CD4-positive, alpha-beta T cell treated with Interleukin-10 for 1 hour (primary cell): Measurements from ENCODE around the gene PPP1R37.

ENCODE experiments used
- DNase-seq: peaks from one replicate; pipeline ENCODE4 v3.0.0-alpha.2; 2020

PPP1R37 gene

DNA sequence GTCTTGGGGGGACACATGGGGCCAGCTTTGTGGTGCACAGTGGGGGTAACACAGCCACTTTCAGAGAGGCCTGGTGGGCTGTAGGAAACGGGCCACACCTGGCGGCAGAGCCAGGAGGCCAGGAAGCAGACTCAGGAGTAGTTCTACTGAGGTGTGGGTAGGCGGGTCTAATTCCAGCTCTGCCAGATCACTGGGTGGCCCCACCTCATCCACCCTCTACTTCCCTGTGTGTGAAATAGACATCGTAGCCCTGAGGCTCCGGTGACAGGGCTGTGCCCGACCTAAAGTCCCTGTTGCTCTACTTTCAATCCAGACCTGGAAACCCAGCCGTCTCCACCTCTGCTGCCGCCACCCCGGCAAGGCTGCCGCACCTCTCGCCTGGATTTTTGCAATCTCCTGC, 63.8 kb downstream of the PPP1R37 start:
- no peak for DNase-seq

DNA sequence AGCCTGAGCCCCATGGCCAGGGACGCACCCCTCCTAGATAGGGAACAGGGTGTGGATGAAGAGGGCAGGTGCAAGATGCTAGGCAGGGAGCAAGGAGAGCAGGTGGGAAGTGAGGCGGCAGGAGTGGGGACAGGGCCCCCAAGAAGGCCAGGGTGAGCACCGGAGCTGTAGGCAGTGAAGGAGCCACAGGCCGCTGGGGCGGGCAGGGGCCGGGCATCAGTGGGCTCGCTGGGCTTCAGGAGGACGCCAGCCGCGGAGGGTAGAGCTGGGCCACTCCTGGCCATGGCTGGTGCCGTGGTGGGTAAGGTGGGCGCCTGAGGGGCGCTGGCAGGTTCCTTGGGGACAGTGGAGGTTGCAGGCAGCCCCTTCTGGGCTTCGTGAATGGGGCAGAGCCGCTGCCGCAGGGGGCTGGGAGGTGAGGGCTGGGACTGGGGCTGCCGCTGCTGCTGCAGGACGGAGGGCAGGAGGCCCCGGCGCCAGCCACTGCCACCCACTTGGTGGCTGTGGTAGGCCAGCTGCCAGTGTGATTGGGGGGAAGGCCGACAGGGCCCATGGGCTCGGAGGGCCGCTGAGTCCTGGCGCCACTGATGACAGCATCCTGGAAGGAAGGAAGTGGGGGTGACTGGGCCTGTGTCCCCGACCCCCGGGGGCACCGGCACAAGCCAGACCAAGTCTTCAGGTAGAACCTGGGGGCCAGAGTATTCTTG, 65.7 kb downstream of the PPP1R37 start:
- no peak for DNase-seq

DNA sequence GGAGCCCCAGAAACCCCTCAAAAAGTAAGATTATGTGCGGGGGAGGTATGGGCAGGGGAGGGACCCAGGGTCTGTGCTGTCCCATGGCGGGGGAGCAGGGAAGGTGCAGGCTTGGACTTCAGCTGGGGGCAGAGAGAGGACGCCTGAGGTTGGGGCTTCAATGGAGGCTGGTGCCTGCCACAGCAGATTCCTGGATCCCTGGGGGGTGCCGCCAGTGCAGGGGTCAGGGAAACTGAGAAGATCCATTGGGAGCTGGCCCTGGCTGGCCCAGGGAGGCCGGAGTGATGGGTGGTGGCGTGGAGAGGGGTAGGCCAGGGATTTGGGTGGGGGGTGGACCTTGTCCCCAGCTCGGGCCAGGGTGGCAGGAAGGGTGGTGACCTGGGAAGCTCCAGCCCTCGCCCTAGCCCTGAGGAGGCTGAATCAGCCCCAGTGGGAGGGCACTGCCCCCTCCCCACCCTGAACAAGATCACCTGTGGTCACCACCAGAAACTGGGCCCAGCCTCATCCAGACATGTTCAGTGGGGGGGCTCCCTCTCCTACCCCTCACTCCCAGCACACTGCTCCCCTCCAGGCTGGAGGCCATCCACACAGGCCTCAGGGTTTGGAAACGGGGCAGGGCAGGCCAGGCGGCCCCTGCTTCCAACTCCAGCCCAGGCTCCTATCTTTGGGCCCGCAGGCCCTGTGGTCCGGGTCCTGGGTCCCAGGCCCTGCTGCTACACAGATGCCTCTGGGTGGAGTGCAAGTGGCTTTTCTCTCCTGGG, 66.4 kb downstream of the PPP1R37 start:
- DNase-seq, result no peak

DNA sequence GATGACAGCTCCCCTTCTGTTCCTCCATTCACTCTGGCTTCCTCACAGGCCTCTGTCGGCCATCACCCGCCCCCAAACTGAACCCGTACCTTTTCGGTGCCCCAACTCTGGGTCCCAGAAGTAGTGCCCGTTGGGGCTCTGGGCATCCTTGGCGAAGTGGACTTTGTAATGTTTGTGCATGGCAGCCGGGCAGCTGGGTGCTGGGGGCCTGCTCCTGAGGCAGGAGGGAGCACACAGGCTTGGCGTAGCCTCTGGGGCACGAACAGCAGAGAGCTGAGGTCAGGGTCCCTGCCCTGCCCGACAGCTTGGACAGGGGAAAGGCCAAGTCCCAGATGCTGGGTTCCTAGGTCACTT, 67.0 kb downstream of the PPP1R37 start:
- no peak for DNase-seq

DNA sequence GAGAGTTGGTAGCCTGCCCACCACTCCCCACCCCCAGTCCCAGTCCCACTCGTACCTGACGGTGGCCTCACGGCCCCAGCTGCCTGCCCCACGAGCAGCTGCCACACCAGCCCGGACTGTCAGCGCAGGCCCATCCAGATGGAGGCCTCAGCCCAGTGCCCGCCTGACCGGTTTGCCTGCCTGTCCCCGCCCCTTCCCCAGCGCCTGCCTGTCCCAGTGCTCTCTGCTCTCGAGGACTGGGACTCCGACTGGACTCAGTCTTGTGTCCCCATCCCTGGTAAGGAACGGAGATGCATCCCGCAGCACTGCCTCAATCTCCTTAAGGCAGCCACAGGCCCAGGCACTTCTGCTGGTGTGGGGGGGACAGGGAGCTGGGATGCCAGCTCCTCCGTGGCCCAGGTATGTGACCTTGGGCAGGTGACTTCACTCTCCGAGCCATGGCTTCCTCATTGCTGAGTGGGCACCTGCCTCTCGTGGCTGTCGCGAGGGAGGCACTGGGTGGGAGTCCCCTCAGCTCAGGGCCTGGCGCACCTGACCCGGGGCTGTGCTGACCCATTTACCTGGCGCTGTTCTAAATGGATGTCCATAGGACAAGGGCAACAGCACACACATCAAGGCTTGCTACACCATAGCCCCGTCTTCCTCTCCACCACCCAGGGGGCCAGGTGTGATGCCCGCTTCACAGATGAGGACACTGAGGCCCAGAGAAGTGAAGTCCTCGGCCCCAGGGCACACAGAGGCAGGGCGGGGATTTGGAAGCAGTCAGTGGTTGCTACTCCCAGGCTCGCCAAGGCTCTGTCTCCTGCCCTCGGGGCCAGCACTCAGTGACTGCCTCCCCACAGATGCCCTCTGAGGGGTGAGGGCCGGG, 68.1 kb downstream of the PPP1R37 start, which contains the start of gene NKPD1:
NKPD1 (minus strand) TSS at position 113 of the 868 bp plus-strand sequence. CDS start 832 bp downstream, outside the sequence.
- DNase-seq, result no peak

DNA sequence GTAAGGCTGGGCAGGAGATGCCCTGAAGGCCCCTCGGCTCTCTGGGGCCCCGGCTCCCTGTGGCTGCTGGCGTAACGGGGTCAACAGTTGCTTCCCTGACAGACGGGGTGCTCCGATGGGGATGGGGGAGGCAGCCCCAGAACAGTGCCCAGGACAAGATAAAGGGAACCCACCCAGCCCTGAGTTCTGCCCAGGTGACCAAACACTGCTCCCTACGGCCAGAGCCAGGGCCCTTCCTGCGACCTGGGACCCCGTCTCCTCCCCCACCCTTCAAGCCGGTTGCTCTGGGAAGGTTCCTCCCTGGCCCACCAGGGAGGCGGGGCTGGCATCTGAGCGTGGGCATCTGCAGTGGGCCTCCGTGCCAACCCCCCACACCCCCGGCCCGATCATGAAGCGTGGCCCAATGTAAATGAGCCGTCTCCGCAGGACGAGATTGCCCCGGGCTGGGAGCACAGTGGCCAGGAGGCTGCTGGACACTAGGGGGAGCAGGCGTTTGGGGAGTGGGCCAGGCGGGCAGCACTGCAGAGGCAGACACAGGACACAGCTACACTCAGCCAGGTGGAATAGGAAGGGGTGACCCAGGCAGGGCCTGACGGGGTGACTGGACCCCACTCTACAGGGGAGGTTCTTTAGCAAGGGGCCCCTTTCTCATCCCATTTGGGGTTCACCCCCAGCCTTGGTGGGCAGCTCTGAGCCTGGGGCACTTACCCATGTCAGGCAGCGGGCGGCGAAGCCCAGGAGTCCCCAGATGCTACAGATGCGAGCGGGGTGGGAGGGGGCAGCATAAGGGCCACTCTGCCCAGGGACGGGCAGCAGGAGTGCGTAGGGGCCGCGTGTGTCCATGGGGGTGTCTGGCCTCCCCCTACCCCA, 69.0 kb downstream of the PPP1R37 start:
- DNase-seq, result no peak

DNA sequence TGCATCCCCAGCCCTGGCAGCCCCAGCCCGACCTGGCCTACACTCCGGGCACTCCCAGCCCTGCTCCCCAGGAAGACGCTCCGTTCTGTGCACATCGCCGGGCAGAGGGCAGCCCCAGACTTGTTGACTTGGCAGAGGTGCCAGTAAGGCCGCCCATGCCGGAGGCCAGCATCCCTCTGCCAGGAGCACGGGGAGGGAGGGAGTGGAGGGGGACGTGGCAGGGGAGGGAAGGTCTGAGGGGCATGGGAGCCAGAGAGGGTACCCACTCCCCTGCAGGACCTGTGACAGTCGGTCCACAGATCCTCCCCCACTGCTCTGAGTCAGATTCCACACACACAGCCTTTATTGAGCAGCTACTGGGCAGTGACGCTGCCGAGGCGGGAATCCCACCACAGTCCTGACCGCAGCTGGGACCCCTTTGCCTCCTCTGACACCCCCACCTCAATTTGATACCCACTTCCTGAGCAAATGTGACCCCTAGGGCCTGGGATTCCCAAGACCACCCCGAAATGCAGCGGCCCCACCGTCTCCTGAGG, 69.7 kb downstream of the PPP1R37 start:
- DNase-seq, result no peak

DNA sequence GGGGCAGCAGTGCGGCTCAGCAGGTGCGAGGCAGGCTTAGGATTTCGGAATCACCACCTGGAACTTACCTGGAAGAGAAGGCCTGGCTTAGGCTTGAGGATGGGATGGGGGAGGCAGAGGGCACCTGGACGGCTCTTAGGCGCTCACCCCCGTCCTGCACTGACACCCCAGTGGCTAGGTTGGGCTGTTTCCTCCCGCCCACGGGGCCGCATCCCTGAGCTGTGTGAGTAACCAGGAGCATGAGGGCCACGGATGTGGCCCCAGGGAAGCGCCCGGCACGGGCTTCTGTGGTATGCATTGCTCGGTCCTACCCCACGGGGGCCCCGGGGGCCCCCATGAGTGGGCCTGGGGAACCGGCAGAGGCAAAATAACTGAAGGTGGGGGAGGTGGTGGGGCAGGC, 70.2 kb downstream of the PPP1R37 start:
- DNase-seq, result no peak

DNA sequence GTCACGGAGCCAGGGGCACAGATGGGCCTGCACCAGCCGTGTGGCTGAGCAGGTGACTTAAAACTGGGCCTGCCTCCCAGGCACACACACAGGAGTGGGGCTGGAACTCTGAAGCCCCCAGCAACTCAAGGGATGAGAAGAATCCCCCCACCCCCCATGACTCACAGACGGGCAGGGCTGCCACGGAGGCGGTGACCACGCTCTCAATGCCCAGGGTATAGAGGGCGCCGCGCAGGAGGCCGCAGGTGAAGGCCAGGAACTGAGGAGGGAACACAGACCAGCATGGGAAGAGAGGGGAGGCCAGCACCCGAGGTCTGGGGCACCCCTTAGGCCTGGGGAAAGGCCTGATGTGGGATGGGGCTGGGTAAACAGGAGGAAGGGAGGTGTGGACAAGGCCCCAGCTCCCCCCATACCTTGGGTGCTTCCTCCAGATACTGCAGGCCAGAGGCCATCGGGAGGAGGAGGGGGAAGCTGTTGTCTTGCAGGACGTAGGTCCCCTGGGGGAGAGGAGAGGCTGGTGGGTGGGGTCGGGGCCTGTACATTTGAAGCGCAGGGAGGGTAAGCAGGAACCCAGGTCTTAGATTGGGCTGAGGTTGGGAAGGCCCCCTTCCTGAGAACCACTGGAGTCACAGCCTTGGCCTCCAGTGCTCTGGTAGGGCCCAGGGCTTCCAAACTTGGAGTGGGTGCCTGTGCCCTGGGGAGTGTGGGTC, 70.9 kb downstream of the PPP1R37 start:
- DNase-seq, result no peak

DNA sequence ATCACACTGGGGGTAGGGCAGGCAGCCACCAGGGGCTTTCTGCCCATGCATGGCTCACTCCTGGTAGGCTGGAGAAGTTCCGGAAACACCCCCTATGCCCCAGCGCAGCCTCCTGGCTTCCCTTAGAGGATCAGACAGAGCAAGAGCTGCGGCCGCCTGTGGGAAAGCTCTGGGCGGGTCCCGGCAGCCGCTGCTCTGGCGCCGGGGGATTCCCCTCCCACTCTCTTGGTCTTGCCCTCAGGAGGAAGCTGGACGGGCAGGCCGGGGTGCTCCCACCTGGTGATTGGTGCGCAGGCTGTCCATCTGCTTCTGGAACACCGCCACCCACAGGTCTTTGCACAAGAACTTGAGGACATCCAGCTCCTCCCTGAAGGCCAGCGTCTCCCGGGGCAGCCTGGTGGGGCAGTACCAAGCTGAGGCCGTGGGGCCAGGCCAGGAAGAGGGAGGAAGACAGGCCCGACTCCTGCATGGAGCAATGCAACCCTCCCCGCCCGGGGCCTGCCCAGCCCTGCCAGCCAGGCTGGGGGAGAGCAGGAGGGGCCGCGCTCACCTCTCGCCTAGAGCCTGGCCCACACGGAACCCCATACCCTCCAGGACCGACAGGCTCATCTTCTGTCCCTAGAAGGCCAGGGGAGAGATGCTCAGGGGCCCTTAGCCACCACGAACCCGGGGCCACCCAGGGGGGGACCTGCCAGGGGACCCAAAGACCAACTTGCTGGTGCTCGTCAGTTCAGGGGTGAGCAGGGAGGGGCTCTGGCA, 71.8 kb downstream of the PPP1R37 start:
- peak; percentile 72 for DNase-seq

DNA sequence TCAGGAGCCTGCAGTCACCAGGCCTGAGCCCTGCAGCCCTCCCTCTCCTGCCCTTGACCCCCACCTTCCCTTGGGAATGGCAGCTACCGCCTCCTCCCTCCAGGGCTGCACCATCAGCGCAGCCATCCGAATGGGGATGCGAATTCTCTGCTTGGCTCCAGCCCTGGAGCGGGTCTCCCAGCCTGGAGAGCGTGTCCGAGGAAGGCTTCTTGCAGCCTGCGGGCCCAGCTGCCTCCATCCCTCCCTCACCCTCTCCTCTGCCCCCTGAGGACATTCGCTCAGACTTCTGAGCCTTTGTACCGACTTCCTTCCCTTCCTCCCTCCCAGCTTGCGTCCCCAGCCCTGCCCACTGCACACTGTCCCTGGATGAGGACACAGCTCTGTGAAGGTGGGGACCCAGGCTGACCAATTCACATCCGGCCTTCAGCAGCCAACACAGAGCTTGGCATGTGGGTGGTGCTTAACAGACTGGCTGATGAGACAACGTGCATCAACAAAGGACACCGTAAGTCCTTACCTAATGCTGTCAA, 73.8 kb downstream of the PPP1R37 start:
- no peak for DNase-seq

DNA sequence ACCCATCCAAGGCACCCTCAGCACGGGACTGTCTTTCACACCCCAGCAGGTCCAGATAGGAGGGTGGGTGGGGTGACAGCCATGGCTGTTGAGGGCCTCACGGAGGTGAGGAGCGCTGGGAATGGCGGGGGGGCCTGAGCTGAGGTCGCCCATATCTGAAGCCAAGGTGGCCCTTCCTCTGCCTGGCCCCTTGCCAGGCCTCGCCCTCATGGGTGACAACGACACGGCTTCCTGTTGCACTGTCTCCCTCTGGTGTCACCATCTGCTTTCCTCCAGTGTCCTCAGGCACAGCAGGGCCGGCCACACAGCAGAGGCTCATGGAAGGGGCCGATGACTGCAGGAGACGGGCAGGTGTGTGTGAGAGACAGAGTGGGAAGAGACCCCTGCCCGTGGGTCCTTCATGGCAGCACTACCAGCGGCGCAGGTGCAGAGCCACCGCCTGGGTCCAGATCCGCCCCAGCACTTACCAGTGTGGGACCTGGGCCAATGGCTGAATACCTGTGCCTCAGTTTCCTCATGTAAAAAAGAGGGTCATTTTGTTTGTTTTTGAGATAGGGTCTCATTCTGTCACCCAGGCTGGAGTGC, 75.9 kb downstream of the PPP1R37 start:
- DNase-seq, result peak; percentile 26

DNA sequence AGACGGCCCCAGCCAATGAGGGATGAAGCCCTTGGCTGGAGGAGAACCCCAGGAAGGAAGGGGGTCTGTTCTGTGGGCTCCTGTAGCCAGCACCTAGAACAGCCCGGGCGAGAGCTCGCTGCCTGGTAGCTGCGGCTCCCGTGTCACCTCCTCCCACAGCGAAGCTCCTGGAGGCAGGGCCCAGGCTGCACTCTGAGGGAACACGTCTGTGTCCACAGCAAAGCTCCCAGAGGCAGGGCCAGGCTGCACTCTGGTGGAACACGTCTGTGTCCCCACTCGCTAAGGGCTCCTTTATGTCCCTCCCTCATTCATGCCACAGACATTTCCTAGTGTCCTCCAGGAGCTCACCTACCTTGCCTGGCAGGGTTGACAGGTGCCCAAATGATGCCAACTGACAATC, 76.6 kb downstream of the PPP1R37 start:
- DNase-seq, result no peak

DNA sequence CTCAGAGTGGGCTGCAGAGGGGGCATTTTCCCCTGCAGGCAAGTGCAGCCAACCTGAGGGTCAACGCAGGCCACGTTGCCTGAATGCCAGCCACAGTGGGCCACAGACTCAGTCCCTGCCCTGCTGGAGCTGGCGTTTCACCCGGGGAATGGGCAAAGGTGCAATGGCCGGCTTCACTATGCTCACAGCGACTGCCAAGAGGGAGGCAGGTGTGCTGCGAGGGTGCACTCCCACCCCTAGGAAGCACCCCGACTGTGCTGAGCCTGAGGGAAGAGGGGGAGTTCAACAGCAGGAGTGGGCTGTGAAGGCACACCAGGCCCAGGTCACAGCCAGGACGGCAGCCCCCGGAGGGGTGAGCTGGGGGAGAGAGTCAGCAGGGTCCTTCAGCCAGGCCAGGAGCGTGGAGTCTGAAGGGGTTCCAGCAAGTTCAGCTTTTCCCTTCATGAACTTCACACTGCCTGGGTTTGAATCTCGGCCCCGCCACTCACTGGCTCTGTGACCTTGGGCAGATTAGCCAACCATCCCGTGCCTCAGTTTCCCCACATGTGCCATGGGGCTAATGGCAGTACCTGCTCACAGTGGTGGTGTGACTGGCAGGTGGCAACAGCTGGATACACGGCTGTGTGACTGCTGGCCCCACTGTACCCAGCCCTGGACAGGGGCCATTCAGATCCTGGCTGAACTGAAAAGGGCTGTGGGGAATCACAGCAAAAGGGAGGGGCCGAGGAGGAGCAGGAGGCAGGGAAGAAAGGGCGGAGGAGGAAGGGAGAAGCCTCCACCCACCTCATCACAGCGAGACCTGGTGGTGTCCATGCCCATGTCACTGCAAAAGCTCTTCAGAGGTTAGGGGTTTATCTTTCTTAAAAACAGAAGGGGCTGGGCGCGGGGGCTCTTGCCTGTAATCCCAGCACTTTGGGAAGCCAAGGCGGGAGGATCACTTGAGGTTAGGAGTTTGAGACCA, 77.4 kb downstream of the PPP1R37 start:
- no peak for DNase-seq

DNA sequence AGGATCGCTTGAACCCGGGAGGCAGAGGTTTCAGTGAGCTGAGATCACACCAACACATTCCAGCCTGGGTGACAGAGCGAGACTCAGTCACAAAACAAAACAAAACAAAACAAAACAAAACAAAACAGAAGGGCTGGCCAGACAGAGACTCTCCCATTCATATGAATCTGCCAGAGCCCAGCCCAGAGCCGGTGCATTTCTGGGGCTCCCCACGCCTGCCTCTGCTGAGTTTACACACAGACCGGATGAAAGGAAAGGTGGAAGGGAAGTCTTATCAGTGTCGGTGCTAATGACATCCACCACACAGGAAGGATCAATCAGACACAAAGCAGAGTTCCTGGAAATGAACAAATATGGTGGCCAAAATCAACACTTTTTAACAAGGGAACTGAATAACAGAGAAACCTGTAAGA, 78.2 kb downstream of the PPP1R37 start:
- DNase-seq, result peak; percentile 85

DNA sequence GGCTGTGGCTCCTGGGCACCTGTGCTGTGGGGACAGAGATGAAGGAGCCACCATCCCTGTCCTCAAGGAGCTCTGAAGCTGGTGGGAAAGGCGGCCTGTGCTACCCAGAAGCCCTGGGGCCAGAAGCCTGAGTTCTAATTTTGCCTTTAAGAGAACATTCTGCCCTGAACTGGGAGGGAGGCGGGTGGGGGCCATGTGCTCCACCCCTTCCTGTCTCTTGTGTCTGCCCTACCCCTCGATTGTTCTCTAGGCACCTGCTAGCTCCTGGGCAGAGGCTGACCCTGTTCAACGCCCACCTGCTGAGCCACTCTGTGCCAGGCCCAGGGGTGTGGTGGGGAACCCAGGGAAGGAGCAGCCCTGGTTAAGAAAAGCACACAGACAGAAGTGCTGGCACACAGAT, 79.2 kb downstream of the PPP1R37 start:
- DNase-seq, result peak; percentile 59

DNA sequence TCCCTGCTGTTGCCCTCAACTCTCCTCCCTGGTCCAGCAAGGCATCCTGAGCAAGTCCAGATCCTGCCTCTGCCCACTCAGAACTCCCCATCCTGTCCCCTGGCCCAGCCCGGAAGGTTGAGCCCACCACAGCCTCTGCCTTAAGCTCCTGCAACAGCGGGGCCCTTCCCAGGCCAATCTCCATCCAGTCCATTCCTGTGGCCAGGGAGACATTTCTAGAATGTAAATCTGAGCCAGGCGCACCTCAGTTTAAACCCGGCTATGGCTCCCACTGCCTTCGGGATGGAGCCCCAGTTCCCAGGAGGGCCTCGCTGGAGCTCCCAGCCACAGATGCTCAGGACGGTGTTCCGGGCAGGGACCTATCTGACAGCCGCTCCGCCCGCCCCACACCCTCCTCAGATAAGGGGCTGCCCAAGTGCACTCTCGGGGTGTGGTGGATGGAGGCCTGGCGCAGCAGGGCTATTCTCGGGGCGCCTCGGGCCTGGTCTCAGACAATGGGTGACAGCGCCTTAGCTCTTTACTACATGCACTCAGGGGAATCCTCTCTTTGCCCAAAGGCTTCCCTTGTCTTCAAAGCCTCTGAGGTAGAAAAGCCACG, 79.7 kb downstream of the PPP1R37 start:
- DNase-seq, result no peak

DNA sequence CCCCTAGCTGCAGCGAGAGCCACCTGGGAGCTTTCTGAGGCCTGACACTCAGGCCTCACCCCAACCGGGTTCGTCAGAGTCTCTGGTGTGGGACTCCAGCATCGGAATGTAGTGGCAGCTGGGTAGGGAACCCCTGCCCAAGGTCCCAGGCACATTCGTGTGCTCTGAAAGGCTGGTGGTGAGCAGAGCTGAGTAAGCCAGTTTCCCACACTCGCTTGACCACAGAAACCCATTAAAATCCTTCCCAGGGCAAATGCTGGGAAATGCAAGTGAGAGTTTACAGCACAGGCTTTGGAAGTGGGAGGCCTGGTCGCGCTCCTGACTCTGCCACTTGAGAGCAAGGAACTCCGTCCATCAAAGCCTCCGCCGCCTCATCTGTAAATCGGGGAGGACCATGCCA, 80.8 kb downstream of the PPP1R37 start:
- DNase-seq, result no peak
